Mesenchymal stem cell (in vitro differentiated cells and primary cell): Measurements from ENCODE around the gene RRBP1.

Experiments
- DNase-seq: peaks from one replicate; pipeline ENCODE4 v3.0.0-alpha.2; 2013
- H2AFZ ChIP-seq: one replicate; pipeline ENCODE4 v1.6.1; 2013; ENCODE audit warnings: low read depth, mild to moderate bottlenecking, control low read depth, inconsistent platforms, low read length, moderate library complexity
- H2AK5ac ChIP-seq: 2 replicates; pipeline ENCODE4 v1.6.1; 2013; ENCODE audit warnings: low read length, moderate library complexity, mild to moderate bottlenecking, inconsistent platforms; ENCODE audit not compliant: severe bottlenecking
- H2BK120ac ChIP-seq: one replicate; pipeline ENCODE4 v1.6.1; 2013; ENCODE audit warnings: low read depth, mild to moderate bottlenecking, inconsistent platforms, low read length, moderate library complexity
- H2BK12ac ChIP-seq, 2 experiments: one replicate each; pipeline ENCODE4 v1.6.1; 2013; ENCODE audit warnings: inconsistent platforms in 2 of 2, low read length in 2 of 2, mild to moderate bottlenecking in 2 of 2, moderate library complexity in 2 of 2, control low read depth in 1 of 2
- H2BK15ac ChIP-seq: one replicate; pipeline ENCODE4 v1.6.1; 2013; ENCODE audit warnings: mild to moderate bottlenecking, low read depth, inconsistent platforms; ENCODE audit not compliant: poor library complexity, severe bottlenecking
- H2BK5ac ChIP-seq: 2 replicates; pipeline ENCODE4 v1.6.1; 2013; ENCODE audit warnings: low read depth, mild to moderate bottlenecking, low read length, control low read depth, inconsistent platforms; ENCODE audit not compliant: poor library complexity, severe bottlenecking
- H3K14ac ChIP-seq, 2 experiments: one replicate each; pipeline ENCODE4 v1.6.1; 2013; ENCODE audit warnings: inconsistent platforms in 2 of 2, low read length in 2 of 2, control low read depth in 1 of 2, mild to moderate bottlenecking in 1 of 2, moderate library complexity in 1 of 2
- H3K18ac ChIP-seq, 2 experiments: one replicate each; pipeline ENCODE4 v1.6.1; 2013; ENCODE audit warnings: inconsistent platforms in 2 of 2, low read length in 2 of 2, control low read depth in 1 of 2, low read depth in 1 of 2, mild to moderate bottlenecking in 1 of 2
- H3K23ac ChIP-seq, 2 experiments: one replicate each; pipeline ENCODE4 v1.6.1; 2013; ENCODE audit warnings: inconsistent platforms in 2 of 2, low read length in 2 of 2, mild to moderate bottlenecking in 2 of 2, moderate library complexity in 2 of 2, control low read depth in 1 of 2
- H3K27ac ChIP-seq: 2 replicates; pipeline ENCODE4 v1.5.1; 2013; ENCODE audit warnings: mild to moderate bottlenecking, moderate library complexity, low read length, control low read depth, inconsistent platforms; ENCODE audit not compliant: poor library complexity, severe bottlenecking
- H3K27me3 ChIP-seq, 2 experiments: 2 replicates each; pipeline versions ENCODE4 v1.6.1 to v1.7.0; 2013; ENCODE audit warnings: low read length in 2 of 2, mild to moderate bottlenecking in 2 of 2, moderate library complexity in 2 of 2, control low read depth in 1 of 2, inconsistent platforms in 1 of 2; ENCODE audit not compliant: control insufficient read depth in 1 of 2, insufficient read depth in 1 of 2
- H3K36me3 ChIP-seq, 2 experiments: 2 replicates each; pipeline versions ENCODE4 v1.6.1 to v1.7.0; 2013; ENCODE audit warnings: low read length in 2 of 2, control low read depth in 1 of 2, inconsistent platforms in 1 of 2, low read depth in 1 of 2, mild to moderate bottlenecking in 1 of 2; ENCODE audit not compliant: insufficient read depth in 2 of 2, control insufficient read depth in 1 of 2
- H3K4ac ChIP-seq, 2 experiments: one replicate each; pipeline ENCODE4 v1.6.1; 2013; ENCODE audit warnings: inconsistent platforms in 2 of 2, low read length in 2 of 2, mild to moderate bottlenecking in 2 of 2, moderate library complexity in 2 of 2, control low read depth in 1 of 2, low read depth in 1 of 2
- H3K4me1 ChIP-seq: 2 replicates; pipeline ENCODE4 v1.6.1; 2013; ENCODE audit warnings: low read depth, low read length, control low read depth; ENCODE audit not compliant: control insufficient read depth, insufficient read depth
- H3K4me2 ChIP-seq: 2 replicates; pipeline ENCODE4 v1.6.1; 2013; ENCODE audit warnings: low read length, mild to moderate bottlenecking, inconsistent platforms; ENCODE audit not compliant: poor library complexity, severe bottlenecking
- H3K4me3 ChIP-seq, 2 experiments: 2 replicates each; pipeline versions ENCODE4 v1.5.1 to v1.7.0; 2013; ENCODE audit warnings: low read length in 2 of 2, mild to moderate bottlenecking in 2 of 2, control low read depth in 1 of 2, low read depth in 1 of 2; ENCODE audit not compliant: insufficient read depth in 1 of 2
- H3K79me1 ChIP-seq: replicated peaks from 2 replicates; pipeline ENCODE4 v1.6.1; 2013; ENCODE audit warnings: mild to moderate bottlenecking, control low read depth, low read length, inconsistent platforms; ENCODE audit not compliant: poor library complexity, severe bottlenecking
- H3K9ac ChIP-seq: 2 replicates; pipeline ENCODE4 v1.7.0; 2013; ENCODE audit warnings: mild to moderate bottlenecking, low read length, moderate library complexity
- H3K9me3 ChIP-seq: 2 replicates; pipeline ENCODE4 v1.7.0; 2013; ENCODE audit warnings: mild to moderate bottlenecking, low read length; ENCODE audit not compliant: control insufficient read depth
- H4K8ac ChIP-seq: one replicate; pipeline ENCODE4 v1.6.1; 2013; ENCODE audit warnings: inconsistent platforms, mild to moderate bottlenecking, low read length, moderate library complexity
- H4K91ac ChIP-seq: one replicate; pipeline ENCODE4 v1.6.1; 2013; ENCODE audit warnings: mild to moderate bottlenecking, low read length, inconsistent platforms
- WGBS: methylation state at CpG from one replicate; pipeline ENCODE4 v1.1.7; 2013; ENCODE audit warnings: mixed read lengths; 5-methylcytosine and 5-hydroxymethylcytosine counted together

The RRBP1 gene

GRCh38 chr20:17630151-17630805, 51.8 kb downstream of the RRBP1 start:
- H3K36me3 ChIP-seq: peaks cover 98 to 99% of the 10 kb centered on the region in 2 experiments
- no peak overlapping the region for H3K14ac ChIP-seq
- no peak overlapping the region for H3K27ac ChIP-seq
- DNase-seq: no peak
- H3K9ac ChIP-seq: no peak overlapping the region
- H3K18ac ChIP-seq: no peak overlapping the region
- no peak overlapping the region for H4K91ac ChIP-seq
- no peak overlapping the region for H2AK5ac ChIP-seq
- H2BK5ac ChIP-seq: no peak overlapping the region
- H2BK12ac ChIP-seq: no peak overlapping the region
- no peaks in the 10 kb centered on the region for H3K9me3 ChIP-seq
- H3K4ac ChIP-seq: no peak overlapping the region
- no peak overlapping the region for H3K4me2 ChIP-seq
- no peak overlapping the region for H3K23ac ChIP-seq
- no peak overlapping the region for H2BK120ac ChIP-seq
- peaks cover 79% of the 10 kb centered on the region for H3K79me1 ChIP-seq
- no peaks in the 10 kb centered on the region for H3K27me3 ChIP-seq
- no peak overlapping the region for H2BK15ac ChIP-seq
- whole genome bisulfite sequencing: 89% methylated on average over 11 of the region's 11 CpGs
- no peak overlapping the region for H2AFZ ChIP-seq
- H4K8ac ChIP-seq: no peak overlapping the region
- H3K4me3 ChIP-seq: no peak overlapping the region
- peaks cover 4% of the 10 kb centered on the region for H3K4me1 ChIP-seq

- Histone ChIP-seq H2AFZ (no peak overlapping the region), H4K8ac (no peak overlapping the region), H3K4me1 (peaks cover 5% of the 10 kb centered on the region), H3K14ac (no peak overlapping the region), H2BK15ac (no peak overlapping the region), H2AK5ac (no peak overlapping the region), H4K91ac (no peak overlapping the region), H3K9me3 (no peaks in the 10 kb centered on the region), H3K4me3 (no peak overlapping the region), H3K9ac (no peak overlapping the region), H3K27me3 (no peaks in the 10 kb centered on the region), H2BK120ac (no peak overlapping the region), H3K23ac (no peak overlapping the region), H3K4ac (no peak overlapping the region), H2BK12ac (no peak overlapping the region), H2BK5ac (no peak overlapping the region), H3K4me2 (no peak overlapping the region), H3K79me1 (peaks cover 80% of the 10 kb centered on the region), H3K36me3 (peaks cover 98 to 99% of the 10 kb centered on the region in 2 experiments), H3K27ac (no peak overlapping the region), H3K18ac (no peak overlapping the region)
- DNase-seq: no peak
- 96% methylated on average over 21 of the region's 21 CpGs for WGBS
Observed at GRCh38 chr20:17629678-17630089, 52.4 kb downstream of the RRBP1 start.

- no peak overlapping the region for H4K91ac ChIP-seq
- H2BK15ac ChIP-seq: no peak overlapping the region
- no peak overlapping the region for H3K4me3 ChIP-seq
- H3K9me3 ChIP-seq: no peaks in the 10 kb centered on the region
- H3K9ac ChIP-seq: no peak overlapping the region
- peaks cover 98 to 99% of the 10 kb centered on the region in 2 experiments for H3K36me3 ChIP-seq
- H4K8ac ChIP-seq: no peak overlapping the region
- no peak overlapping the region for H3K4me2 ChIP-seq
- H3K4ac ChIP-seq: no peak overlapping the region
- no peak for DNase-seq
- H3K14ac ChIP-seq: no peak overlapping the region
- H3K27me3 ChIP-seq: no peaks in the 10 kb centered on the region
- no peak overlapping the region for H3K18ac ChIP-seq
- H3K27ac ChIP-seq: no peak overlapping the region
- H2AFZ ChIP-seq: no peak overlapping the region
- H2BK12ac ChIP-seq: no peak overlapping the region
- WGBS: 94% methylated on average over 8 of the region's 8 CpGs
- no peak overlapping the region for H2BK120ac ChIP-seq
- peaks cover 81% of the 10 kb centered on the region for H3K79me1 ChIP-seq
- H2BK5ac ChIP-seq: no peak overlapping the region
- H3K4me1 ChIP-seq: peaks cover 8% of the 10 kb centered on the region
- no peak overlapping the region for H3K23ac ChIP-seq
- no peak overlapping the region for H2AK5ac ChIP-seq
Observed at GRCh38 chr20:17629025-17629424, 53.0 kb downstream of the RRBP1 start.

- 96% methylated on average over 18 of the region's 18 CpGs for WGBS
- Histone ChIP-seq H2AFZ (no peak overlapping the region), H4K91ac (no peak overlapping the region), H2BK120ac (no peak overlapping the region), H3K4me1 (peaks cover 8% of the 10 kb centered on the region), H2AK5ac (no peak overlapping the region), H3K36me3 (peaks cover 98% of the 10 kb centered on the region in 2 experiments), H3K14ac (no peak overlapping the region), H3K18ac (no peak overlapping the region), H2BK15ac (no peak overlapping the region), H3K4me3 (no peak overlapping the region), H3K4me2 (no peak overlapping the region), H3K4ac (no peak overlapping the region), H3K9ac (no peak overlapping the region), H3K79me1 (peaks cover 79% of the 10 kb centered on the region), H2BK12ac (peak overlapping the region in 1 of 2 experiments; percentile 32), H4K8ac (no peak overlapping the region), H2BK5ac (no peak overlapping the region), H3K23ac (no peak overlapping the region), H3K27me3 (no peaks in the 10 kb centered on the region), H3K27ac (no peak overlapping the region), H3K9me3 (no peaks in the 10 kb centered on the region)
- DNase-seq: no peak
Observed at GRCh38 chr20:17628101-17628841, 53.8 kb downstream of the RRBP1 start.
